C4-2B (cell line): ENCODE data around the gene NT5C1B.

Source experiments
- ZFX ChIP-seq: fragments of 450-650 bp; IDR thresholded peaks from 2 replicates; pipeline ENCODE4 v1.6.1; 2017
- TF ChIP-seq, protein P1 (sequence below): fragments of 450-650 bp; conservative IDR thresholded peaks from 2 replicates; pipeline ENCODE4 v1.5.1; 2017; ENCODE audit warnings: mild to moderate bottlenecking

DNA sequence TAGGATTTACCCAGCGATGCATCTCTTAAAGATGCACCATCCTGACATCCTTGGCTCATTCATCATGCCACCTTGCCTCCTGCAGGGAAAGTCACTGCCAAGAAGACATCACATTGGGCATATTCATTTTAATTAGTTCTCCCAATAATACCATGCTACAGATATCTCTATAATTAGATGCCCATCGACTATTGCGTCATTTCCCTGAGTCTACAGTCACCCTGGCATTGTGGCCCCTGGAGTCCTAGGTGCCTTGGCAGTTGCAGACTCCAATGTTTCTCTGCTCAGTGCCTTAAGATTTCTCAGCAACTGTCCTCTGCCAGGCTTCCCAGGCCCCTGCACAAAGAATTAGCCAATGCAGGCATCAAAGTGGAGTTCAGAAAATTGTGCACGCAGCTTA, 61.5 kb downstream of the NT5C1B start:
- TF ChIP-seq, protein P1, sequence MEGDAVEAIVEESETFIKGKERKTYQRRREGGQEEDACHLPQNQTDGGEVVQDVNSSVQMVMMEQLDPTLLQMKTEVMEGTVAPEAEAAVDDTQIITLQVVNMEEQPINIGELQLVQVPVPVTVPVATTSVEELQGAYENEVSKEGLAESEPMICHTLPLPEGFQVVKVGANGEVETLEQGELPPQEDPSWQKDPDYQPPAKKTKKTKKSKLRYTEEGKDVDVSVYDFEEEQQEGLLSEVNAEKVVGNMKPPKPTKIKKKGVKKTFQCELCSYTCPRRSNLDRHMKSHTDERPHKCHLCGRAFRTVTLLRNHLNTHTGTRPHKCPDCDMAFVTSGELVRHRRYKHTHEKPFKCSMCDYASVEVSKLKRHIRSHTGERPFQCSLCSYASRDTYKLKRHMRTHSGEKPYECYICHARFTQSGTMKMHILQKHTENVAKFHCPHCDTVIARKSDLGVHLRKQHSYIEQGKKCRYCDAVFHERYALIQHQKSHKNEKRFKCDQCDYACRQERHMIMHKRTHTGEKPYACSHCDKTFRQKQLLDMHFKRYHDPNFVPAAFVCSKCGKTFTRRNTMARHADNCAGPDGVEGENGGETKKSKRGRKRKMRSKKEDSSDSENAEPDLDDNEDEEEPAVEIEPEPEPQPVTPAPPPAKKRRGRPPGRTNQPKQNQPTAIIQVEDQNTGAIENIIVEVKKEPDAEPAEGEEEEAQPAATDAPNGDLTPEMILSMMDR = no peak
- TF ChIP-seq ZFX = no peak
